ENCODE data around the gene POFUT2. TPM values are rescaled to one million over a fixed set of nuclear protein-coding genes. Genes with fewer than 3 reads are reported as not detected.

The POFUT2 gene
- total RNA-seq, 1 donor from 2014 or later, result 38.3 TPM

GRCh38 chr21:45296638-45297037 lies 8.9 kb upstream of the POFUT2 start:
- Histone ChIP-seq H3K27me3 (no peaks in the 10 kb centered on the region), H3K27ac (peak overlapping the region; percentile 10), H3K36me3 (no peaks in the 10 kb centered on the region), H3K9me3 (no peaks in the 10 kb centered on the region), H3K4me3 (no peak overlapping the region), H3K4me1 (peaks cover 62% of the 10 kb centered on the region)
- TF ChIP-seq CTCF (IDR thresholded peaks at IDR 0.05) (no peak), POLR2A (IDR thresholded peaks at IDR 0.05) (no peak), POLR2AphosphoS5 (IDR thresholded peaks at IDR 0.05; ENCODE audit: insufficient read depth in 1 of 2, low read depth in 1 of 2) (no peak)
- DNase-seq (ENCODE audit: extremely low spot score in 2 of 2), result peak in 1 of 2 donors; percentile 34
- intact Hi-C loops (cut with DNase I), result no loop called here

GRCh38 chr21:45295576-45296365 lies 8.1 kb upstream of the POFUT2 start:
- TF ChIP-seq CTCF (IDR thresholded peaks at IDR 0.05) (no peak), POLR2AphosphoS5 (IDR thresholded peaks at IDR 0.05; ENCODE audit: insufficient read depth in 1 of 2, low read depth in 1 of 2) (peak in 1 of 2 donors; percentile 75)
- H3K4me1 ChIP-seq, result peaks cover 53% of the 10 kb centered on the region
- no peaks in the 10 kb centered on the region for H3K36me3 ChIP-seq
- intact Hi-C loops (cut with DNase I), result loop anchor here (2.0 kb wide), 1 partner anchor 13 kb away; no protein-coding TSS in a partner anchor
- peak overlapping the region; percentile 94 for H3K27ac ChIP-seq
- H3K9me3 ChIP-seq, result no peaks in the 10 kb centered on the region
- H3K27me3 ChIP-seq, result no peaks in the 10 kb centered on the region
- no peak overlapping the region for H3K4me3 ChIP-seq
- peak; percentile 87 to 94 for DNase-seq (ENCODE audit: extremely low spot score in 2 of 2)

GRCh38 chr21:45294509-45295291 lies 7.0 kb upstream of the POFUT2 start:
- no peaks in the 10 kb centered on the region for H3K36me3 ChIP-seq
- H3K4me3 ChIP-seq, result peak overlapping the region in 1 of 2 donors; percentile 20
- H3K9me3 ChIP-seq, result no peaks in the 10 kb centered on the region
- TF ChIP-seq POLR2AphosphoS5 (IDR thresholded peaks at IDR 0.05; ENCODE audit: insufficient read depth in 1 of 2, low read depth in 1 of 2), result peak; percentile 81 to 87
- peak in 1 of 2 donors; percentile 15 for TF ChIP-seq POLR2A (IDR thresholded peaks at IDR 0.05)
- TF ChIP-seq CTCF (IDR thresholded peaks at IDR 0.05), result no peak
- DNase-seq (ENCODE audit: extremely low spot score in 2 of 2), result peak; percentile 94 to 99
- peak overlapping the region; percentile 94 for H3K27ac ChIP-seq
- H3K27me3 ChIP-seq, result no peaks in the 10 kb centered on the region
- intact Hi-C loops (cut with DNase I), result loop anchor here (2.0 kb wide), 1 partner anchor 14 kb away; no protein-coding TSS in a partner anchor
- H3K4me1 ChIP-seq, result peaks cover 45% of the 10 kb centered on the region

- DNase-seq (ENCODE audit: extremely low spot score in 2 of 2), result peak; percentile 81 to 92
- intact Hi-C loops (cut with DNase I), result loop anchor here (2.0 kb wide), 2 partner anchors 15 to 145 kb away; no protein-coding TSS in a partner anchor
- Histone ChIP-seq H3K4me1 (peaks cover 43% of the 10 kb centered on the region), H3K9me3 (no peaks in the 10 kb centered on the region), H3K27ac (peak overlapping the region; percentile 94), H3K4me3 (peak overlapping the region in 1 of 2 donors; percentile 20), H3K36me3 (no peaks in the 10 kb centered on the region), H3K27me3 (no peaks in the 10 kb centered on the region)
- TF ChIP-seq POLR2A (IDR thresholded peaks at IDR 0.05), result no peak
- no peak for TF ChIP-seq CTCF (IDR thresholded peaks at IDR 0.05)
These were observed 6.2 kb upstream of the POFUT2 start for GRCh38 chr21:45293726-45294401.
